K562 (cell line): ENCODE measurements around the gene SELENOO. TPM values are rescaled to one million over a fixed set of nuclear protein-coding genes. Genes with fewer than 3 reads are reported as not detected.

Experiments
- CEBPB ChIP-seq: fragments of 450-650 bp; IDR thresholded peaks from 2 replicates; pipeline ENCODE4 v1.6.1; 2016; ENCODE audit warnings: missing genetic modification characterization, missing compliant biosample characterization
- CTBP1 ChIP-seq: fragments of 450-650 bp; IDR thresholded peaks from 2 replicates; pipeline ENCODE4 v1.6.1; 2016; ENCODE audit warnings: borderline replicate concordance
- FOXJ3 ChIP-seq: sonication (generic); formaldehyde crosslinking; IDR thresholded peaks from 2 replicates; pipeline ENCODE4 v1.4.0; 2020; ENCODE audit warnings: mild to moderate bottlenecking, missing genetic modification reagents
- KDM4B ChIP-seq, 2 experiments: fragments of 450-650 bp in 1 of 2; sonication (generic) in 1 of 2; IDR thresholded peaks; 2 replicates each; pipeline ENCODE4 v1.6.1; 2016 to 2017; ENCODE audit warnings: borderline replicate concordance in 2 of 2, antibody characterized with exemption in 1 of 2, low read depth in 1 of 2, mild to moderate bottlenecking in 1 of 2
- MEF2A ChIP-seq: IDR thresholded peaks from 2 replicates; pipeline ENCODE4 v1.6.1; 2011; ENCODE audit warnings: low read depth, mild to moderate bottlenecking, low read length, moderate library complexity; ENCODE audit not compliant: control insufficient read depth
- NCOA4 ChIP-seq: fragments of 450-650 bp; IDR thresholded peaks from 2 replicates; pipeline ENCODE4 v1.6.1; 2018; ENCODE audit warnings: mild to moderate bottlenecking; ENCODE audit not compliant: partially characterized antibody
- PHTF2 ChIP-seq: fragments of 250-450 bp; sonication (Bioruptor Pico); IDR thresholded peaks from 2 replicates; pipeline ENCODE4 v1.5.0; 2021; ENCODE audit warnings: mild to moderate bottlenecking
- RBBP5 ChIP-seq: fragments of 200-600 bp; sonication (generic); IDR thresholded peaks from 2 replicates; pipeline ENCODE4 v1.6.1; 2012; ENCODE audit warnings: borderline replicate concordance, mild to moderate bottlenecking, low read length, control low read depth, inconsistent platforms; ENCODE audit not compliant: insufficient read depth, poor library complexity, severe bottlenecking
- RBM25 ChIP-seq: fragments of 200-400 bp; formaldehyde crosslinking; IDR thresholded peaks from 2 replicates; pipeline ENCODE4 v1.6.1; 2018; ENCODE audit warnings: low read length, low read depth, moderate library complexity; ENCODE audit not compliant: severe bottlenecking
- RUNX1 ChIP-seq: sonication (generic); IDR thresholded peaks from 2 replicates; pipeline ENCODE4 v1.6.1; 2016; ENCODE audit warnings: antibody characterized with exemption, low read depth
- SAFB ChIP-seq: fragments of 200-400 bp; formaldehyde crosslinking; IDR thresholded peaks from 2 replicates; pipeline ENCODE4 v1.6.1; 2017; ENCODE audit warnings: low read depth, low read length, borderline replicate concordance
- XRCC4 ChIP-seq: IDR thresholded peaks from one replicate; pipeline ENCODE4 v1.6.1; 2011; ENCODE audit not compliant: insufficient read depth, insufficient read length; ENCODE audit errors: extremely low read depth
- ZNF589 ChIP-seq: fragments of 200-800 bp; sonication (Bioruptor generic); IDR thresholded peaks from 2 replicates; pipeline ENCODE4 v1.6.1; 2016; ENCODE audit warnings: low read depth, missing genetic modification characterization, missing compliant biosample characterization
- ZNF780A ChIP-seq: fragments of 250-450 bp; sonication (Bioruptor Pico); IDR thresholded peaks from 2 replicates; pipeline ENCODE4 v1.5.0; 2021; ENCODE audit warnings: mild to moderate bottlenecking
- polyA plus RNA-seq, 8 experiments: library from polyadenylated mRNA; depleted of rRNA in 4 of 8; stranded (reverse) in 5 of 8; unstranded in 3 of 8; fragments of >200 nt; fragmentation: Nextera tagmentation in 2 of 8; fragmentation: Illumina TruSeq in 1 of 8; extraction: Ambion mirVana in 2 of 8; extraction: Trizol in 1 of 8; gene quantifications; 2 replicates each; pipeline versions ENCODE4 v1.2.1 to v1.2.3, GENCODE V29; 2011 to 2014; ENCODE audit warnings: inconsistent platforms in 1 of 8, missing spikeins in 1 of 8
- total RNA-seq, 7 experiments: library from RNA; depleted of rRNA in 6 of 7; stranded (reverse); fragments of >200 nt in 6 of 7; fragmentation: Illumina TruSeq in 2 of 7; extraction: Trizol in 2 of 7; gene quantifications; 2 replicates each; pipeline versions ENCODE4 v1.2.1 to v1.2.3, GENCODE V29; 2011 to 2021; ENCODE audit warnings: low replicate concordance in 1 of 7
- TF ChIP-seq, protein P1 (sequence below), 2 experiments: fragments of 450-650 bp; IDR thresholded peaks; 2 replicates each; pipeline ENCODE4 v1.6.1; 2016; ENCODE audit warnings: mild to moderate bottlenecking in 2 of 2, borderline replicate concordance in 1 of 2, low read depth in 1 of 2, moderate library complexity in 1 of 2
- TF ChIP-seq, protein P2 (sequence below): fragments of 250-450 bp; sonication (Bioruptor Pico); IDR thresholded peaks from 2 replicates; pipeline ENCODE4 v1.8.0; 2021; ENCODE audit warnings: moderate library complexity, mild to moderate bottlenecking, inconsistent platforms
- TF ChIP-seq, protein P3 (sequence below): fragments of 450-650 bp; conservative IDR thresholded peaks from 2 replicates; pipeline ENCODE4 v1.6.1; 2016; ENCODE audit warnings: missing genetic modification characterization, low read depth, mild to moderate bottlenecking, control low read depth, missing compliant biosample characterization

SELENOO gene
- total and polyA plus RNA-seq, 9 of the 15 experiments (the other 6 are each of a cell fraction or from before 2014, with no cell fraction given), result 0.37 to 24.9 (median 8.3) TPM

DNA sequence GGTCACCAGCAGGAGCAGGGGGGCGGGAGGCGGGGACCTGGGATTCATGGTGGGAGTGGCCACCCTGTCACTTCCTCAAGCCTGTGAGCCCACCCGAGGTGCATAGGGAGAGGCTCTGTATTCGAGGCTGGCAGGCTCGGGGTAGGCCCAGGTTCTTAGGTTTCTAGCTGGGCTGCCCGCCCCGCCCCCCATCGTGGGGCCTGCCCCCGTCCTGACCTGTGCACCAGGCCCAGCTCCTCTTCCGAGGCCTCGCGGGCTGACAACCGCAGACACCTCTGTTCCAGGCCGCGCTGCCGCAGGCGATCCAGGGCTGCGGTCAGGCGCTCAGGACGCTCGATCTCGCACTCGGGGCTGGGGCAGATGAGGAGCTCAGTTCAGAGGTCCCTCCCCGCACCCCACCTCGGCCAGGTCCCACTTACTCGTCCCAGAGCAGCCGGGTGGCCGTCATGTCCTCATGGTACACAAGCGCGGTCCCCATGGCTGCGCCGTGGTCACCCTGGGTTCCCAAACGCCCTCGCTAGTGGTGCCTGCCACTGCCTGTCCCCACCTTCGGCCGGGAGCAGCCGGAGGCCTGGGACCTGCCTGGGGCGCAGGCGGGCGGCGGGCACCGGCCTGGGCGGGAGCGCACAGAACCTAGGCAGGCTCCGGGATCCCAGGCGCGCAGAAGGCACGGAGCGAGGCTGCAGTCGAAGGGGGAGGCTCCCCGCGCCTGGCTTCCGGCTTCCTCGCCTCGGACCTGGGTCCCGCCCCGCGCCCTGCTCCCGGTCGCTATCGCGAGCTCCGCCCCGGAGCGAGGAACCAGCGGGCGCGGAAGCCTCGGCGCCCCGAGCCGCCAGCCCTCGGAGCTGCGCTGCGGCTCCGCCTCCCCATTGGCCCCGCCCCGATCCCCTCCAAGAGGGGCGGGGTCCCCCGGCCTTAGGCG lies 50.0 kb downstream of the SELENOO start, which contains the start of gene HDAC10 (continued):
- TF ChIP-seq, protein P1, sequence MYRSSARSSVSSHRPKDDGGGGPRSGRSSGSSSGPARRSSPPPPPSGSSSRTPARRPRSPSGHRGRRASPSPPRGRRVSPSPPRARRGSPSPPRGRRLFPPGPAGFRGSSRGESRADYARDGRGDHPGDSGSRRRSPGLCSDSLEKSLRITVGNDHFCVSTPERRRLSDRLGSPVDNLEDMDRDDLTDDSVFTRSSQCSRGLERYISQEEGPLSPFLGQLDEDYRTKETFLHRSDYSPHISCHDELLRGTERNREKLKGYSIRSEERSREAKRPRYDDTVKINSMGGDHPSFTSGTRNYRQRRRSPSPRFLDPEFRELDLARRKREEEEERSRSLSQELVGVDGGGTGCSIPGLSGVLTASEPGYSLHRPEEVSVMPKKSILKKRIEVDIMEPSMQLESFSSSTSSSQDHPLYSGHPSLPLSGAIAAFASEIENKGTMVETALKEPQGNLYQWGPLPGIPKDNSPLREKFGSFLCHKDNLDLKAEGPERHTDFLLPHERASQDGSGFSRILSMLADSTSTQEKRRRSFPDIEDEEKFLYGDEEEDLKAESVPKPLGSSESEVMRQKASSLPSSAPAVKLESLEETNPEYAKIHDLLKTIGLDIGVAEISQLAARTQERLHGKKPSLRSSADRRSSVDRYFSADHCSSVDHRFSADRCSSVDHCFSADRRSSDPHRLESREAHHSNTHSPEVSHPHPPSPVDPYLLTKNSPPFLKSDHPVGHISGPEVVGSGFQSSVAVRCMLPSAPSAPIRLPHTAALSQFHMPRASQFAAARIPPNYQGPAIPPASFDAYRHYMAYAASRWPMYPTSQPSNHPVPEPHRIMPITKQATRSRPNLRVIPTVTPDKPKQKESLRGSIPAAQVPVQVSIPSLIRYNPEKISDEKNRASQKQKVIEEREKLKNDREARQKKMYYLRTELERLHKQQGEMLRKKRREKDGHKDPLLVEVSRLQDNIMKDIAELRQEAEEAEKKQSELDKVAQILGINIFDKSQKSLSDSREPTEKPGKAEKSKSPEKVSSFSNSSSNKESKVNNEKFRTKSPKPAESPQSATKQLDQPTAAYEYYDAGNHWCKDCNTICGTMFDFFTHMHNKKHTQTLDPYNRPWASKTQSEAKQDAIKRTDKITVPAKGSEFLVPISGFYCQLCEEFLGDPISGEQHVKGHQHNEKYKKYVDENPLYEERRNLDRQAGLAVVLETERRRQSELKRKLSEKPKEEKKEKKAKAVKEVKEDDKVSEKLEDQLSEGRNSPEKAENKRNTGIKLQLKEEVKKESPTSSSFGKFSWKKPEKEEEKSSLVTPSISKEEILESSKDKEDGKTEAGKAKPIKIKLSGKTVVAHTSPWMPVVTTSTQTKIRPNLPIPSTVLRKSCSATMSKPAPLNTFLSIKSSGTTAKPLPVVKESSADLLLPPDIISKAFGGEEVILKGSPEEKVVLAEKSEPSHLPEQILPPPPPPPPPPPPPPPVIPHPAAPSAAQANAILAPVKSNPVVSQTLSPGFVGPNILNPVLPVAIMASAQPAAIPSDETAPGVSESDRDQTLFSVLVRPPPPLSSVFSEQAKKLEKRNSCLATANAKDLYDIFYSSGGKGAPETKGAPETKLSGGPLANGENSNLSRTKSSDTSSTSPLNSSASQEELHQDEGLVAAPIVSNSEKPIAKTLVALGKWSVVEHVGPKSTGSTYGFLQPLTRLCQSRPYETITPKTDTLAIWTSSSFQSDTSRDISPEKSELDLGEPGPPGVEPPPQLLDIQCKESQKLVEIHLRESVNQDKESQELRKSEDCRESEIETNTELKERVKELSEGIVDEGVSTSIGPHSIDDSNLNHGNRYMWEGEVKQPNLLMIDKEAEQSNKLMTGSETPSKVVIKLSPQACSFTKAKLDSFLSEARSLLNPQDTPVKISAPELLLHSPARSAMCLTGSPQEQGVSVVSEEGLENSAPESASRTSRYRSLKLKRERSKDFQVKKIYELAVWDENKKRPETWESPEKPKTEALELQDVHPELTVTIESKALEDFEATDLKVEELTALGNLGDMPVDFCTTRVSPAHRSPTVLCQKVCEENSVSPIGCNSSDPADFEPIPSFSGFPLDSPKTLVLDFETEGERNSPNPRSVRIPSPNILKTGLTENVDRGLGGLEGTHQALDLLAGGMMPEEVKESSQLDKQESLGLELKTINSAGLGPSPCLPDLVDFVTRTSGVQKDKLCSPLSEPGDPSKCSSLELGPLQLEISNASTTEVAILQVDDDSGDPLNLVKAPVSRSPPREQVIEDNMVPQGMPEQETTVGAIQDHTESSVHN (IDR thresholded peaks at IDR 0.05; ENCODE audit: borderline replicate concordance in 1 of 2, low read depth in 1 of 2), result no peak
- TF ChIP-seq XRCC4 (no peak), RBM25 (peak; percentile 96), RBBP5 (peak; percentile 71), NCOA4 (no peak), RUNX1 (no peak), KDM4B (IDR thresholded peaks at IDR 0.05; ENCODE audit: borderline replicate concordance in 2 of 2, low read depth in 1 of 2) (peak in 1 of 2 experiments; percentile 42; a peak in 1 of 4 replicates), PHTF2 (CRISPR knock-in tag) (no peak), SAFB (no peak), FOXJ3 (no peak), ZNF780A (CRISPR knock-in tag) (no peak), ZNF589 (CRISPR knock-in tag) (no peak), MEF2A (no peak), CTBP1 (0 out of 2 replicates have a peak, but pooled peaks have one; percentile 25), CEBPB (tag) (no peak)
- TF ChIP-seq, protein P2, sequence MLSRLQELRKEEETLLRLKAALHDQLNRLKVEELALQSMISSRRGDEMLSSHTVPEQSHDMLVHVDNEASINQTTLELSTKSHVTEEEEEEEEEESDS (CRISPR knock-in tag), result no peak
- TF ChIP-seq, protein P3, sequence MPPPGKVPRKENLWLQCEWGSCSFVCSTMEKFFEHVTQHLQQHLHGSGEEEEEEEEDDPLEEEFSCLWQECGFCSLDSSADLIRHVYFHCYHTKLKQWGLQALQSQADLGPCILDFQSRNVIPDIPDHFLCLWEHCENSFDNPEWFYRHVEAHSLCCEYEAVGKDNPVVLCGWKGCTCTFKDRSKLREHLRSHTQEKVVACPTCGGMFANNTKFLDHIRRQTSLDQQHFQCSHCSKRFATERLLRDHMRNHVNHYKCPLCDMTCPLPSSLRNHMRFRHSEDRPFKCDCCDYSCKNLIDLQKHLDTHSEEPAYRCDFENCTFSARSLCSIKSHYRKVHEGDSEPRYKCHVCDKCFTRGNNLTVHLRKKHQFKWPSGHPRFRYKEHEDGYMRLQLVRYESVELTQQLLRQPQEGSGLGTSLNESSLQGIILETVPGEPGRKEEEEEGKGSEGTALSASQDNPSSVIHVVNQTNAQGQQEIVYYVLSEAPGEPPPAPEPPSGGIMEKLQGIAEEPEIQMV (tag), result no peak
